ENCODE data around the gene MAN1A2. TPM values are rescaled to one million over a fixed set of nuclear protein-coding genes. Genes with fewer than 3 reads are reported as not detected.
"Not testable (repeated sequence)": the region's sequence is repeated elsewhere in the genome, so short reads cannot be mapped to it uniquely, and the experiment has no call there.

Gene MAN1A2
- total and polyA plus RNA-seq, 3 experiments from 2014 or later: 23.1 to 26.9 (median 24.0) TPM

DNA sequence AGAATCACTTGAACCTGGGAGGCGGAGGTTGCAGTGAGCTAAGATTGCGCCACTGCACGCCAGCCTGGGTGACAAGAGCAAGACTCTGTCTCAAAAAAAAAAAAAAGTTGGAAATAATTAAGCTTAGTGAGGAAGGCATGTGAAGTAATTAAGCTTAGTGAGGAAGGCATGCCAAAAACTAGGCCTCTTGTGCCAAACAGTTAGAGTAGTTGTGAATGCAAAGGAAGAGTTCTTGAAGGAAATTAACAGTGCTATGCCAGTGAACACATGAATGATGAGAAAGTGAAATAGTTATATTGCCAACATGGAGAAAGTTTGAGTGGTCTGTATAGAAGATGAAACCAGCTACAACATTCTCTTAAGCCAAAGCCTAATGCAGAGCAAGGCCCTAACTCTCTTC is 85.0 kb downstream of the MAN1A2 start:
- Histone ChIP-seq H3K9me3 (ENCODE audit: low read length) (no peaks in the 10 kb centered on the region), H3K27me3 (ENCODE audit: insufficient read depth, low read length, poor library complexity, severe bottlenecking) (no peaks in the 10 kb centered on the region), H3K4me1 (ENCODE audit: insufficient read depth, low read length) (no peaks in the 10 kb centered on the region), H3K27ac (ENCODE audit: low read depth, low read length) (no peak overlapping the region), H3K4me3 (ENCODE audit: low read length) (no peak overlapping the region), H3K36me3 (ENCODE audit: insufficient read depth, low read length) (no peaks in the 10 kb centered on the region)
- POLR2A ChIA-PET: interaction anchor here (0.7 kb wide), 1 partner anchor 381 kb away, joined by 4 read pairs; no protein-coding TSS in a partner anchor
- Mint-ChIP-seq H3K36me3 (peaks cover 44 to 64% (median 58%) of the 10 kb centered on the region in 3 donors), H3K27me3 (no peaks in the 10 kb centered on the region), H3K9me3 (peaks cover 3 to 12% (median 11%) of the 10 kb centered on the region in 5 donors), H3K4me3 (no peak overlapping the region), H3K4me1 (peaks cover 0 to 4% (median 0%) of the 10 kb centered on the region in 3 donors), H3K27ac (peak overlapping the region in 1 of 8 donors; percentile 66)
- no peak for DNase-seq
- CTCF ChIA-PET: no interaction called here

DNA sequence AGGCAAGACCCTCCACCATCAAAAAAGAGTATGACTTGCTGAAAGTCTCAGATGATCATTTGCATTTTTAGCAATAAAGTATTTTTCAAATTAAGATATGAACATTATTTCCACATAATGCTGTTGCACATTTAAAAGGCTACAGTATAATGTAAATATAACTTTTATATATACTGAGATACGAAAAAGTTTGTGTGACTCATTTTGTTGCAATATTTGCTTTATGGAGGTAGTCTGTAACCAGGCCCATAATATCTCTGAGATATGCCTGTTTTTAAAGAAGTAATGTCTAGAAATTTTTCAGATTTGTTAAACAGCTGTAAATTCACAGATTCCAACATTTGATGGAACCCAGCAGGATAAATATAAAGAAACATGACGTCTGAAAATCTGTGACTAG is 86.7 kb downstream of the MAN1A2 start:
- CTCF ChIA-PET: no interaction called here
- peaks cover 41 to 59% (median 48%) of the 10 kb centered on the region in 3 donors for H3K36me3 Mint-ChIP-seq

DNA sequence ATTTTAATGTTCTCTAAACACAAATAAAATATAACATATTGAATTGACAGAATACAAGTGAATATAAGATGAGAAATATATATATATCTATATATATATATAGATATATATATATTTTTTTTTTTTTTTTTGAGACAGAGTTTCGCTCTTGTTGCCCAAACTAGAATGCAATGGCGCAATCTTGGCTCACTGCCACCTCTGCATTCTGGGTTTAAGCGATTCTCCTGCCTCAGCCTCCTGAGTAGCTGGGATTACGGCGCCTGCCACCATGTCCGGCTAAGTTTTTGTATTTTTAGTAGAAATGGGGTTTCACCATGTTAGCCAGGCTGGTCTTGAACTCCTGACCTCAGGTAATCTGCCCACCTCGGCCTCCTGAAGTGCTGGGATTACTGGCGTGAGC is 91.2 kb downstream of the MAN1A2 start:
- POLR2A ChIA-PET; CTCF ChIA-PET; DNase-seq; H3K27me3 ChIP-seq (ENCODE audit: insufficient read depth, low read length, poor library complexity, severe bottlenecking); H3K9me3 Mint-ChIP-seq; H3K36me3 ChIP-seq (ENCODE audit: insufficient read depth, low read length); H3K4me3 ChIP-seq (ENCODE audit: low read length); H3K9me3 ChIP-seq (ENCODE audit: low read length); H3K4me3 Mint-ChIP-seq; H3K4me1 ChIP-seq (ENCODE audit: insufficient read depth, low read length); H3K4me1 Mint-ChIP-seq; H3K27ac ChIP-seq (ENCODE audit: low read depth, low read length); H3K27me3 Mint-ChIP-seq: not testable (repeated sequence)
- peaks cover 11 to 44% (median 22%) of the 10 kb centered on the region in 3 donors for H3K36me3 Mint-ChIP-seq
- H3K27ac Mint-ChIP-seq: peak overlapping the region in 1 of 8 donors; percentile 21

More for the DNA sequence above, 86.7 kb downstream of the MAN1A2 start:
- H3K27me3 ChIP-seq (ENCODE audit: insufficient read depth, low read length, poor library complexity, severe bottlenecking): no peaks in the 10 kb centered on the region
- H3K4me3 ChIP-seq (ENCODE audit: low read length): no peak overlapping the region
- peaks cover 0 to 11% (median 6%) of the 10 kb centered on the region in 5 donors for H3K9me3 Mint-ChIP-seq
- DNase-seq: no peak
- peak overlapping the region in 1 of 8 donors; percentile 6 for H3K27ac Mint-ChIP-seq
- H3K4me1 Mint-ChIP-seq: peaks cover 0 to 9% (median 0%) of the 10 kb centered on the region in 3 donors
- POLR2A ChIA-PET: no interaction called here
- H3K9me3 ChIP-seq (ENCODE audit: low read length): no peaks in the 10 kb centered on the region
- H3K4me3 Mint-ChIP-seq: no peak overlapping the region
- H3K4me1 ChIP-seq (ENCODE audit: insufficient read depth, low read length): no peaks in the 10 kb centered on the region
- no peak overlapping the region for H3K27ac ChIP-seq (ENCODE audit: low read depth, low read length)
- H3K27me3 Mint-ChIP-seq: no peaks in the 10 kb centered on the region
- H3K36me3 ChIP-seq (ENCODE audit: insufficient read depth, low read length): no peaks in the 10 kb centered on the region

DNA sequence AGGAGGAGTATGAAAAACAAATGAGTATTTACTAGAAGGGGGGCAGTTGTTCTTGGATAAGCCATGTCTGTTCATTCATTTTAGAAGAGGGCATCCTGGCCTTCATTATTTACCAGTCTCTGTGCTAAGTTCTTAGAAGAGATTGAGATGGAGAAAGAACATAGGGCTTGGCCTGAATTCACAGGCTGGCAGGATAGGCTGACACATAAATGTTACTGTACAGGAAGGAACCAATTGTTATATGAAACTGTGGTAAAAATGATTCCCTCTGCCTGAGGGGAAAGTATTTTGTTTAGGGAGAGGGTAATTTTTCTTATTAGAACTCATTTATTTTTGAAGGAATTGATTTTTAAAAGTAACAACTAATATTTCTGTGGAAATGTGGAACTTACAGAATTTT is 99.5 kb downstream of the MAN1A2 start:
- no peak overlapping the region for H3K4me3 Mint-ChIP-seq
- peaks cover 7 to 59% (median 31%) of the 10 kb centered on the region in 3 donors for H3K36me3 Mint-ChIP-seq
- Histone ChIP-seq H3K36me3 (ENCODE audit: insufficient read depth, low read length) (peaks cover 8% of the 10 kb centered on the region), H3K4me1 (ENCODE audit: insufficient read depth, low read length) (no peaks in the 10 kb centered on the region), H3K4me3 (ENCODE audit: low read length) (no peak overlapping the region), H3K27me3 (ENCODE audit: insufficient read depth, low read length, poor library complexity, severe bottlenecking) (no peaks in the 10 kb centered on the region), H3K27ac (ENCODE audit: low read depth, low read length) (no peak overlapping the region), H3K9me3 (ENCODE audit: low read length) (no peaks in the 10 kb centered on the region)
- CTCF ChIA-PET: no interaction called here
- H3K27ac Mint-ChIP-seq: peak overlapping the region in 1 of 8 donors; percentile 26
- no peaks in the 10 kb centered on the region for H3K9me3 Mint-ChIP-seq
- POLR2A ChIA-PET: no interaction called here
- DNase-seq: no peak
- H3K27me3 Mint-ChIP-seq: no peaks in the 10 kb centered on the region
- peaks cover 0 to 2% (median 0%) of the 10 kb centered on the region in 3 donors for H3K4me1 Mint-ChIP-seq

DNA sequence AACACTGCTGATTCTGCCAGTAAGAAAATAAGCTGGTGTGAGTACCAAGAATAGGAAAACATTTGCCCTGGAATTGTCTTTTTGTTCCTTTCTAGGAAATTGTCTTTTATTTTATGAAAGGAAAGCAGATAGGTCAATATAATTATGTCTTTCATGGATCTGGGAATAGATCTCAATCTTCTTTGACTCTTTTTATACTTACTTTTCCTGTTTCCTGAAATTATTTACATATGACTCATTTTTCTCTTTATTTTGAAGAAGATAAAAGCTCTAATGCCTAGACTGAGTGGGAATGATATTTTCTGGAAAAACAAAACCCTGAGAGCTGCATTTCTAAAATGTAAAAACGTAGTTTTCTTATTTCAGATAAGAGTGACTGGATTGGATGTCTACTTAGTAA is 100.1 kb downstream of the MAN1A2 start:
- H3K27ac ChIP-seq (ENCODE audit: low read depth, low read length): no peak overlapping the region
- no peak overlapping the region for H3K4me3 ChIP-seq (ENCODE audit: low read length)
- Mint-ChIP-seq H3K27ac (peak overlapping the region in 1 of 8 donors; percentile 10), H3K27me3 (no peaks in the 10 kb centered on the region), H3K36me3 (peaks cover 7 to 60% (median 31%) of the 10 kb centered on the region in 3 donors), H3K4me3 (no peak overlapping the region), H3K9me3 (no peaks in the 10 kb centered on the region), H3K4me1 (peaks cover 0 to 2% (median 0%) of the 10 kb centered on the region in 3 donors)
- CTCF ChIA-PET: no interaction called here
- no peak for DNase-seq
- H3K4me1 ChIP-seq (ENCODE audit: insufficient read depth, low read length): no peaks in the 10 kb centered on the region
- H3K36me3 ChIP-seq (ENCODE audit: insufficient read depth, low read length): peaks cover 8% of the 10 kb centered on the region
- H3K9me3 ChIP-seq (ENCODE audit: low read length): no peaks in the 10 kb centered on the region
- H3K27me3 ChIP-seq (ENCODE audit: insufficient read depth, low read length, poor library complexity, severe bottlenecking): no peaks in the 10 kb centered on the region
- POLR2A ChIA-PET: no interaction called here

DNA sequence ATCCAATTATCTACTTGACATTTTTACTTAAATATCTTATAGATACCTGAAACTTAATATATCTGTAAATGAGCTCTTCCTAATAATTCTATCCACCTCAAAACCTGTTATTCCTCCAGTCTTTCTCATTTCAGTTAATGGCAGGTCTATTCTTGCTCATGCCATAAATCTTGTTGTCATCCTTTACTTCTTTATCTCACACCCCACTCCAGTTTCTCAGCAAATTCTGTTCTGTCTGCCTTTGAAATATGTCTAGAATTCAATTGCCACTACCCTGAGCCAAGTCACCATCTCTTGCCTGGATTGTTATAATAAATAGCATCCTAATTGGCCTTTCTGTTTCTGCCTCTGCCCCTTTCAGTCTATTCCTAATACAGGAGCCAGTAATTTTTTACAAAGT is 105.8 kb downstream of the MAN1A2 start:
- no peak for DNase-seq
- Mint-ChIP-seq H3K36me3 (peaks cover 32 to 59% (median 50%) of the 10 kb centered on the region in 3 donors), H3K27me3 (no peaks in the 10 kb centered on the region), H3K4me3 (no peak overlapping the region), H3K27ac (peak overlapping the region in 1 of 8 donors; percentile 46), H3K4me1 (no peaks in the 10 kb centered on the region), H3K9me3 (peaks cover 0 to 6% (median 5%) of the 10 kb centered on the region in 5 donors)
- H3K27ac ChIP-seq (ENCODE audit: low read depth, low read length): no peak overlapping the region
- ChIA-PET CTCF (no interaction called here), POLR2A (no interaction called here)
- no peaks in the 10 kb centered on the region for H3K4me1 ChIP-seq (ENCODE audit: insufficient read depth, low read length)
- no peaks in the 10 kb centered on the region for H3K36me3 ChIP-seq (ENCODE audit: insufficient read depth, low read length)
- no peak overlapping the region for H3K4me3 ChIP-seq (ENCODE audit: low read length)
- no peaks in the 10 kb centered on the region for H3K27me3 ChIP-seq (ENCODE audit: insufficient read depth, low read length, poor library complexity, severe bottlenecking)
- no peaks in the 10 kb centered on the region for H3K9me3 ChIP-seq (ENCODE audit: low read length)

DNA sequence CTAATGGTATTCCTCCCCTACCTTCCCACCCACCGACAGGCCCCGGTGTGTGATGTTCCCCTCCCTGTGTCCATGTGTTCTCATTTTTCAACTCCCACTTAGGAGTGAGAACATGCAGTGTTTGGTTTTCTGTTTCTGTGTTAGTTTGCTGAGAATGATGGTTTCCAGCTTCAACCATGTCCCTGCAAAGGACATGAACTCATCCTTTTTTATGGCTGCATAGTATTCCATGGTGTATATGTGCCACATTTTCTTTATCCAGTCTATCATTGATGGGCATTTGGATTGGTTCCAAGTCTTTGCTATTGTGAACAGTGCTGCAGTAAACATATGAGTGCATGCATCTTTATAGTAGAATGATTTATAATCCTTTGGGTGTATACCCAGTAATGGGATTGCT is 108.2 kb downstream of the MAN1A2 start:
- H3K4me1 Mint-ChIP-seq; H3K27me3 Mint-ChIP-seq; H3K9me3 ChIP-seq (ENCODE audit: low read length); H3K4me3 ChIP-seq (ENCODE audit: low read length); H3K27me3 ChIP-seq (ENCODE audit: insufficient read depth, low read length, poor library complexity, severe bottlenecking); H3K36me3 ChIP-seq (ENCODE audit: insufficient read depth, low read length); H3K27ac ChIP-seq (ENCODE audit: low read depth, low read length); H3K27ac Mint-ChIP-seq; POLR2A ChIA-PET; H3K4me3 Mint-ChIP-seq; H3K4me1 ChIP-seq (ENCODE audit: insufficient read depth, low read length); CTCF ChIA-PET; DNase-seq; H3K9me3 Mint-ChIP-seq: not testable (repeated sequence)
- peaks cover 36 to 61% (median 55%) of the 10 kb centered on the region in 3 donors for H3K36me3 Mint-ChIP-seq

DNA sequence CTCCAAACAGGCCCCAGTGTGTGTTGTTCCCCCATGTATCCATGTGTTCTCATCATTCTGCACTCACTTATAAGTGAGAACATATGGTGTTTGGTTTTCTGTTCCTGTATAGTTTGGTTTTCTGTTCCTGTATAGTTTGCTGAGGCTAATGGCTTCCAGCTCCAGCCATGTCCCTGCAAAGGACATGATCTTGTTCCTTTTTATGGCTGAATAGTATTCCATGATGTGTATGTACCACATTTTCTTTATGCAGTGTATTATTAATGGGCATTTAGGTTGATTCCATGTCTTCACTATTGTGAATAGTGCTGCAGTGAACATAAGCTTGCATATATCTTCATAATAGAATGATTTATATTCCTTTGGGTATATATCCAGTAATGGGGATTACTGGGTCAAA is 111.8 kb downstream of the MAN1A2 start:
- H3K9me3 Mint-ChIP-seq: peaks cover 0 to 10% (median 5%) of the 10 kb centered on the region in 5 donors
- H3K27ac ChIP-seq (ENCODE audit: low read depth, low read length): no peak overlapping the region
- H3K27me3 ChIP-seq (ENCODE audit: insufficient read depth, low read length, poor library complexity, severe bottlenecking): no peaks in the 10 kb centered on the region
- POLR2A ChIA-PET: no interaction called here
- no peaks in the 10 kb centered on the region for H3K36me3 ChIP-seq (ENCODE audit: insufficient read depth, low read length)
- no peaks in the 10 kb centered on the region for H3K27me3 Mint-ChIP-seq
- CTCF ChIA-PET: no interaction called here
- H3K27ac Mint-ChIP-seq: peak overlapping the region in 1 of 8 donors; percentile 69
- no peaks in the 10 kb centered on the region for H3K4me1 ChIP-seq (ENCODE audit: insufficient read depth, low read length)
- H3K9me3 ChIP-seq (ENCODE audit: low read length): no peaks in the 10 kb centered on the region
- H3K4me3 ChIP-seq (ENCODE audit: low read length): no peak overlapping the region
- no peak for DNase-seq
- H3K4me3 Mint-ChIP-seq: no peak overlapping the region
- H3K36me3 Mint-ChIP-seq: peaks cover 48 to 85% (median 67%) of the 10 kb centered on the region in 3 donors
- peaks cover 0 to 2% (median 0%) of the 10 kb centered on the region in 3 donors for H3K4me1 Mint-ChIP-seq

Measured in CD8-positive, alpha-beta memory T cell (primary cell).